LNCaP clone FGC (cell line): ENCODE data around the gene KCNC4.

Experiments
- DNase-seq: peaks from one replicate; pipeline ENCODE4 v3.0.0-alpha.2; 2011; ENCODE audit warnings: low read depth
- H3K4me3 ChIP-seq: 2 replicates; pipeline ENCODE4 v1.5.1; 2011; ENCODE audit warnings: mild to moderate bottlenecking, low read depth, low read length, control low read depth
- CTCF ChIP-seq: IDR thresholded peaks from 2 replicates; pipeline ENCODE4 v1.5.1; 2012; ENCODE audit warnings: mild to moderate bottlenecking; ENCODE audit not compliant: control insufficient read depth, insufficient read depth; ENCODE audit errors: extremely low read depth

KCNC4 gene

GRCh38 chr1:110228381-110228780 lies 18.3 kb downstream of the KCNC4 start:
- no peak for TF ChIP-seq CTCF

GRCh38 chr1:110228869-110229268 lies 18.8 kb downstream of the KCNC4 start:
- TF ChIP-seq CTCF, result no peak
- DNase-seq, result no peak
- H3K4me3 ChIP-seq, result no peak overlapping the region

More at GRCh38 chr1:110228381-110228780, 18.3 kb downstream of the KCNC4 start:
- no peak for DNase-seq
- no peak overlapping the region for H3K4me3 ChIP-seq

GRCh38 chr1:110229348-110230001 lies 19.4 kb downstream of the KCNC4 start:
- TF ChIP-seq CTCF, result no peak
- no peak for DNase-seq
- no peak overlapping the region for H3K4me3 ChIP-seq

GRCh38 chr1:110230381-110231199 lies 20.5 kb downstream of the KCNC4 start:
- H3K4me3 ChIP-seq, result no peak overlapping the region
- TF ChIP-seq CTCF, result no peak
- DNase-seq, result no peak

GRCh38 chr1:110233861-110234260 lies 23.7 kb downstream of the KCNC4 start:
- no peak for TF ChIP-seq CTCF
- no peak overlapping the region for H3K4me3 ChIP-seq
- no peak for DNase-seq

- no peak overlapping the region for H3K4me3 ChIP-seq
- TF ChIP-seq CTCF, result no peak
- DNase-seq, result no peak
Measured at GRCh38 chr1:110234691-110235090, 24.6 kb downstream of the KCNC4 start.
